IgD-negative memory B cell (primary cell): ENCODE data around the gene RAD50. TPM values are rescaled to one million over a fixed set of nuclear protein-coding genes. Genes with fewer than 3 reads are reported as not detected.

ENCODE experiments used
- polyA plus RNA-seq: library from polyadenylated mRNA; unstranded; fragments of 300-500 nt; fragmentation: Illumina TruSeq; gene quantifications from one replicate; pipeline ENCODE4 v1.2.3, GENCODE V29; 2021

RAD50 gene
- polyA plus RNA-seq, 1 donor from 2014 or later, result 33.4 TPM

Other genes with a start within 250 kb of the RAD50 start
- gene SLC22A5, start 187.3 kb upstream of the RAD50 start, polyA plus RNA-seq, result 1.9 TPM
- 207 TPM for gene IRF1, start 66.2 kb upstream of the RAD50 start, polyA plus RNA-seq
- gene IL5, start 13.5 kb upstream of the RAD50 start, polyA plus RNA-seq, result not detected
- not detected for gene IL13, start 101.2 kb downstream of the RAD50 start, polyA plus RNA-seq
- not detected for gene IL4, start 117.0 kb downstream of the RAD50 start, polyA plus RNA-seq
- 11.1 TPM for gene KIF3A, start 180.6 kb downstream of the RAD50 start, polyA plus RNA-seq
- gene CCNI2, start 190.4 kb downstream of the RAD50 start, polyA plus RNA-seq, result 0.51 TPM
- gene SEPTIN8, start 220.3 kb downstream of the RAD50 start, polyA plus RNA-seq, result 1.1 TPM